Trophoblast cell (in vitro differentiated cells and primary cell): ENCODE results near the gene APOBEC3G.
"Not testable (repeated sequence)": the region's sequence is repeated elsewhere in the genome, so short reads cannot be mapped to it uniquely, and the experiment has no call there.

Experiments
- DNase-seq, 2 donors: peaks; one replicate each; pipeline ENCODE4 v3.0.0-alpha.2; 2016
- H2AFZ ChIP-seq: 2 replicates; pipeline ENCODE4 v1.6.1; 2013; ENCODE audit warnings: low read length, moderate library complexity, mild to moderate bottlenecking; ENCODE audit not compliant: insufficient read depth, poor library complexity
- H2AK5ac ChIP-seq: 2 replicates; pipeline ENCODE4 v1.6.1; 2013; ENCODE audit warnings: mild to moderate bottlenecking, low read length
- H2BK120ac ChIP-seq: 2 replicates; pipeline ENCODE4 v1.6.1; 2013; ENCODE audit warnings: low read length, mild to moderate bottlenecking, moderate library complexity; ENCODE audit not compliant: insufficient read depth, poor library complexity
- H2BK12ac ChIP-seq: 2 replicates; pipeline ENCODE4 v1.6.1; 2013; ENCODE audit warnings: mild to moderate bottlenecking, low read length, moderate library complexity
- H2BK5ac ChIP-seq: 2 replicates; pipeline ENCODE4 v1.6.1; 2013; ENCODE audit warnings: low read length, low read depth, moderate library complexity, mild to moderate bottlenecking; ENCODE audit not compliant: poor library complexity
- H3K14ac ChIP-seq: 2 replicates; pipeline ENCODE4 v1.6.1; 2013; ENCODE audit warnings: mild to moderate bottlenecking, low read length
- H3K18ac ChIP-seq: 2 replicates; pipeline ENCODE4 v1.6.1; 2013; ENCODE audit warnings: mild to moderate bottlenecking, low read length
- H3K23ac ChIP-seq: 2 replicates; pipeline ENCODE4 v1.6.1; 2013; ENCODE audit warnings: low read length
- H3K27ac ChIP-seq: 2 replicates; pipeline ENCODE4 v1.5.1; 2013; ENCODE audit warnings: low read depth, mild to moderate bottlenecking, inconsistent platforms, low read length, moderate library complexity
- H3K27me3 ChIP-seq: 2 replicates; pipeline ENCODE4 v1.6.1; 2013; ENCODE audit warnings: inconsistent platforms, mild to moderate bottlenecking, low read length, moderate library complexity; ENCODE audit not compliant: insufficient read depth
- H3K36me3 ChIP-seq, 2 experiments: 1 replicate in 1 of 2; 2 replicates in 1 of 2; pipeline ENCODE4 v1.6.1; 2013; ENCODE audit warnings: low read length in 2 of 2, mild to moderate bottlenecking in 2 of 2, moderate library complexity in 1 of 2; ENCODE audit not compliant: insufficient read depth in 2 of 2, control insufficient read depth in 1 of 2
- H3K4ac ChIP-seq: 2 replicates; pipeline ENCODE4 v1.6.1; 2013; ENCODE audit warnings: low read depth, mild to moderate bottlenecking, low read length, moderate library complexity
- H3K4me1 ChIP-seq, 2 experiments: 1 replicate in 1 of 2; 2 replicates in 1 of 2; pipeline ENCODE4 v1.6.1; 2013; ENCODE audit warnings: low read length in 2 of 2, mild to moderate bottlenecking in 2 of 2, moderate library complexity in 1 of 2; ENCODE audit not compliant: insufficient read depth in 2 of 2, control insufficient read depth in 1 of 2
- H3K4me2 ChIP-seq: 2 replicates; pipeline ENCODE4 v1.6.1; 2013; ENCODE audit warnings: inconsistent platforms, mild to moderate bottlenecking, low read length, moderate library complexity
- H3K4me3 ChIP-seq: 2 replicates; pipeline ENCODE4 v1.5.1; 2013; ENCODE audit warnings: mild to moderate bottlenecking, low read depth, low read length, inconsistent platforms
- H3K79me1 ChIP-seq: one replicate; pipeline ENCODE4 v1.6.1; 2013; ENCODE audit warnings: low read length
- H3K79me2 ChIP-seq: 2 replicates; pipeline ENCODE4 v1.6.1; 2013; ENCODE audit warnings: low read length, mild to moderate bottlenecking; ENCODE audit not compliant: control insufficient read depth, insufficient read depth, poor library complexity
- H3K9ac ChIP-seq: 2 replicates; pipeline ENCODE4 v1.6.1; 2013; ENCODE audit warnings: mild to moderate bottlenecking, low read length
- H3K9me3 ChIP-seq: 2 replicates; pipeline ENCODE4 v1.6.1; 2013; ENCODE audit warnings: low read depth, mild to moderate bottlenecking, control low read depth, inconsistent platforms, low read length; ENCODE audit not compliant: insufficient read depth
- H4K12ac ChIP-seq: 2 replicates; pipeline ENCODE4 v1.6.1; 2013; ENCODE audit warnings: low read depth, mild to moderate bottlenecking, low read length, moderate library complexity
- H4K8ac ChIP-seq: 2 replicates; pipeline ENCODE4 v1.6.1; 2013; ENCODE audit warnings: low read depth, mild to moderate bottlenecking, low read length, moderate library complexity
- H4K91ac ChIP-seq: one replicate; pipeline ENCODE4 v1.6.1; 2013; ENCODE audit warnings: low read depth, mild to moderate bottlenecking, low read length, moderate library complexity
- WGBS: extraction: QIAGEN DNeasy Blood & Tissue Kit; methylation state at CpG from one replicate; pipeline ENCODE4 v1.1.7; 2013; ENCODE audit warnings: missing lambda C conversion rate; ENCODE audit not compliant: insufficient read length, insufficient coverage; ENCODE audit errors: extremely low coverage; 5-methylcytosine and 5-hydroxymethylcytosine counted together

The APOBEC3G gene

GRCh38 chr22:39040155-39040537 is 36.9 kb upstream of the APOBEC3G start:
- not testable (repeated sequence) for H3K14ac ChIP-seq, H4K91ac ChIP-seq, H3K18ac ChIP-seq, H3K9ac ChIP-seq, H3K79me2 ChIP-seq, DNase-seq, H2AK5ac ChIP-seq, H3K4me2 ChIP-seq, H3K36me3 ChIP-seq, H3K79me1 ChIP-seq, H3K9me3 ChIP-seq, H3K4ac ChIP-seq, H2BK12ac ChIP-seq, H3K27ac ChIP-seq, H2BK5ac ChIP-seq, H3K4me1 ChIP-seq, H3K23ac ChIP-seq, H2AFZ ChIP-seq, H3K27me3 ChIP-seq, H4K12ac ChIP-seq
- WGBS, result no CpG with 5 or more reads among the region's 14 CpGs
- peak overlapping the region; percentile 18 for H3K4me3 ChIP-seq
- H2BK120ac ChIP-seq, result peak overlapping the region; percentile 11
- peak overlapping the region; percentile 17 for H4K8ac ChIP-seq

- not testable (repeated sequence) for H3K9ac ChIP-seq, H2AK5ac ChIP-seq, H3K18ac ChIP-seq, H2BK12ac ChIP-seq, H3K79me2 ChIP-seq, H3K23ac ChIP-seq, H3K9me3 ChIP-seq, H3K36me3 ChIP-seq, H3K4me1 ChIP-seq, H2BK5ac ChIP-seq, H4K12ac ChIP-seq, H3K79me1 ChIP-seq, H3K27me3 ChIP-seq, H3K4ac ChIP-seq, H2AFZ ChIP-seq
- Histone ChIP-seq H3K14ac (peak within 1 kb of the TSS; percentile 5), H4K8ac (peak within 1 kb of the TSS; percentile 26), H2BK120ac (peak within 1 kb of the TSS; percentile 11), H3K27ac (peak within 1 kb of the TSS; percentile 68), H3K4me3 (peak within 1 kb of the TSS; percentile 50), H4K91ac (peak within 1 kb of the TSS; percentile 17), H3K4me2 (peak within 1 kb of the TSS; percentile 52)
- no CpG with 5 or more reads among the region's 21 CpGs for WGBS
- DNase-seq, result peak; percentile 14 to 44
Observed at GRCh38 chr22:39040538-39041296, 36.4 kb upstream of the APOBEC3G start, which contains the start of gene APOBEC3F. APOBEC3F (plus strand) TSS chr22:39040864; CDS start chr22:39040961, 97 bp downstream.

- no peaks in the 10 kb centered on the region for H3K9me3 ChIP-seq
- H3K14ac ChIP-seq, result no peak overlapping the region
- no peaks in the 10 kb centered on the region for H3K36me3 ChIP-seq
- H3K4me3 ChIP-seq, result no peak overlapping the region
- H3K79me2 ChIP-seq, result peaks cover 2% of the 10 kb centered on the region
- peaks cover 2 to 5% of the 10 kb centered on the region in 2 experiments for H3K4me1 ChIP-seq
- H2AFZ ChIP-seq, result no peak overlapping the region
- peak overlapping the region; percentile 21 for H3K18ac ChIP-seq
- no peak overlapping the region for H3K4me2 ChIP-seq
- no peaks in the 10 kb centered on the region for H3K27me3 ChIP-seq
- no peak for DNase-seq
- H4K8ac ChIP-seq, result peak overlapping the region; percentile 70
- no peak overlapping the region for H4K12ac ChIP-seq
- no CpG with 5 or more reads among the region's 7 CpGs for WGBS
- no peak overlapping the region for H2BK12ac ChIP-seq
- no peak overlapping the region for H2AK5ac ChIP-seq
- H3K23ac ChIP-seq, result no peak overlapping the region
- no peak overlapping the region for H2BK120ac ChIP-seq
- no peak overlapping the region for H3K27ac ChIP-seq
- H2BK5ac ChIP-seq, result no peak overlapping the region
- no peaks in the 10 kb centered on the region for H3K79me1 ChIP-seq
- no peak overlapping the region for H3K9ac ChIP-seq
- H4K91ac ChIP-seq, result no peak overlapping the region
- no peak overlapping the region for H3K4ac ChIP-seq
Observed at GRCh38 chr22:39041908-39042307, 35.2 kb upstream of the APOBEC3G start.

- not testable (repeated sequence) for H3K79me1 ChIP-seq, H3K36me3 ChIP-seq, H3K9me3 ChIP-seq, H3K14ac ChIP-seq, H3K79me2 ChIP-seq, H3K4me2 ChIP-seq, H2BK12ac ChIP-seq, H3K4ac ChIP-seq, H2AFZ ChIP-seq, H3K4me1 ChIP-seq, H3K27me3 ChIP-seq, H2BK120ac ChIP-seq, H4K12ac ChIP-seq, DNase-seq, H3K27ac ChIP-seq, H3K4me3 ChIP-seq, H3K9ac ChIP-seq, H3K23ac ChIP-seq, H2BK5ac ChIP-seq, H4K91ac ChIP-seq, H4K8ac ChIP-seq, H2AK5ac ChIP-seq, H3K18ac ChIP-seq
- no CpG with 5 or more reads among the region's 18 CpGs for WGBS
Observed at GRCh38 chr22:39043063-39043462, 34.0 kb upstream of the APOBEC3G start.
